GM18520 (cell line): ENCODE measurements around the gene KCNH5.
"Not testable (repeated sequence)": the region's sequence is repeated elsewhere in the genome, so short reads cannot be mapped to it uniquely, and the experiment has no call there.

Experiments used
- ATAC-seq: cut with Tn5 transposase; IDR thresholded peaks from one replicate; pipeline ENCODE4 v1.9.1; 2021; ENCODE audit not compliant: unreplicated experiment

KCNH5 gene

DNA sequence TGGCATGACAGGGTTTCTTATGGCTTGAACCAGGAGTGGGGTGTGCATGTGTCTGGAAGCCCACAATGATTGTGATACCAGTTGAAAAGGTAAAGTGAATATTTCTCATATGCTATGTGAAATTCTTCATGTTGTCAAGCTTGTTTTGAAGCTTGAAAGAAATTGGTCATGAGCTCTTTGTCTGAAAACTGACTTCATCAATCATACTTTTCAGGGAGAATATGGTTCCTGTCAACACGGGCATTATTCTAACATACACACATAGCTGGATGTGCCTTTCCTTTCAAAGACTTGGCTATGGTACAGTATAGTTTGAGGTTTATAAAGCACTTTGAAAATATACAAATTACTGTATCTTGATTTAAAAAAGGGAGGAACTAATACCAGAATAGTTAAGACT, 158.8 kb downstream of the KCNH5 start:
- no peak for ATAC-seq

DNA sequence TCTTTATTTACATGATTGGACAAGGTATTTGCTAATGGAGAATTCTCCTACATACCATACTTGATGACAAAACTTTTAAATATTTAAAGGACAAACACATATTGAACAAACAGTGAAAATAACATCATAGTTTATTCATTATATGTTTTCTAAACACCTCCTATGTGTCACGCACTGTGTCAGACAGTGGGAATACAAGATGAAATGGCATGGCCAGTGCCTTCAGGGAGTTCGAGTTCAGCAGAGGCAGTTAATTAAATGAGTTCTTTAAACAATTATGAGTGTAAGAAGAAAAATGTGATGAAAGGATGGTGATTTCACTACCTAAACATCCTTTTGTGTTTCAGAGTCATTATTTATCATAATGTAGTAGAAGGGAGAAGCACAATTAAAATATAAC, 159.8 kb downstream of the KCNH5 start:
- no peak for ATAC-seq

DNA sequence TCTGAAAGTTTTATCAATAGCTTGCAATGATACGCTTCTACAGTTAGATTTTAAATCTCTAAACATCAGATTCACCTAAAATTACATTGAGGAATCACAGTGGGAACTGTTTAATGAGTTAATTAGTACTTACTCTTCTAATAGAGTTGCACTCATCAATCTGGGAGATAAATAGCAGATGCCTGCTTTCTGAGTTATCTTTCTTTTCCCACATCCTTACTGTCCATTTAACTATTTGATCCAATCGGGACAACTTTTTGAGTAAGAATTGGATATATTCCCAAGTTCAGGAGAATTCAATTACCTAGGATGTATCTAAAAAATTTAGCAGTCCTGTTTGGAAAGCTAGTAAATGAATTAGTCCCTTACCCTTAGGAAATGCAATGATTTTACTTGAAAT, 162.3 kb downstream of the KCNH5 start:
- ATAC-seq: no peak

DNA sequence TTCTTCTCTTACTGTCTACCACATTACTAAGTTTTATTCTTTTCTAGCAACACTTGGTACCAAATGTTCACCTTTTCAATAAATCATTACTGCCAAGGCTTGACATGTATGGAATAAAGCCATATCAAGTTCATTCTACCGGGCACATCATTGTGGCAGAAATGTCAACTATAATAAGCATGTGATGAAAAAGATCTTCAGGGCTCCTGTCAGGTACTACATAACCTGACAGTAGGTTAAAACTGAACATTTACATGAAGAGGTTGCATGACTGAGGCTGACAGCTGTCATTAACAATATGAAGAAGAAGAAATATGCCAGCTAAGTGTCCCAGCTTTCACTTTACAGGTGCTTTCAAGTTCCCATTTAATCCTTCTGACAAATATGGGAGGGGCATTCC, 178.9 kb downstream of the KCNH5 start:
- no peak for ATAC-seq

DNA sequence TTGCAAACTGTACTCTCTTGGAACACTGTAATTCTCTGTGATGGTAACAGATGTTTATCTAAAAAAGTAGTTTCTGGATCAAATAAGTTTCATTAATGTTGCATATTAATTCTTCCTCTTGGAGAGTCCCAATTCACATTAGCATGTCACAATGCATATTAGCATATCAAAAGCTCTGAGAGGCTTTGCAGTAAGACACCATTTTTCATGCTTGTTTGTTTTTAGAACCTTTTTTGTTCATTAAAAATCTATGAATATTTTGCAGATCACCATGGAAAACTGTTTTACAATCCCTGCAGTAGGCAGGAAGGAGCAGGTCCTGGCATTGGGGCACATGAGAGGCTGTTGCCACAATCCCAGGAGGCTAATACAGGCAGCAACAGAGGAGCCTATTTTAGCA, 180.7 kb downstream of the KCNH5 start:
- ATAC-seq: no peak

DNA sequence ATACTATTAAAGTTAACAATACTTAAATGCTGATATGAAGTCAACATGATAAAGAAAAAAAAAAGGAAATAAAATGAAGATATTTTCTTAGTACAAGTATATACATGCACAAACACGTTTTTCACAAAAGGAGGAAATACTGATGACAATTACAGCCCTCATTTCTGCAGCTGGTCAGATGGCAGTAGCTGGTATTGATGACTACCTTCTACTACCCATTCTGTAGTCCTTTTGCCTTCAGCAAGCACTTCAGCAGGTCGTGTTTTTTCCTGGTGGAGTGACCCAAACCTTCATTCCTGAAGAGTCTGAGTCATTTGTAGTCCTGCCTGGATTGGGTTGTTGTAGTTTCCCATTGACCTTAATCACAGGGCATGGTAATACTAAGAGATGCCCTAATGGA, 187.2 kb downstream of the KCNH5 start:
- not testable (repeated sequence) for ATAC-seq

DNA sequence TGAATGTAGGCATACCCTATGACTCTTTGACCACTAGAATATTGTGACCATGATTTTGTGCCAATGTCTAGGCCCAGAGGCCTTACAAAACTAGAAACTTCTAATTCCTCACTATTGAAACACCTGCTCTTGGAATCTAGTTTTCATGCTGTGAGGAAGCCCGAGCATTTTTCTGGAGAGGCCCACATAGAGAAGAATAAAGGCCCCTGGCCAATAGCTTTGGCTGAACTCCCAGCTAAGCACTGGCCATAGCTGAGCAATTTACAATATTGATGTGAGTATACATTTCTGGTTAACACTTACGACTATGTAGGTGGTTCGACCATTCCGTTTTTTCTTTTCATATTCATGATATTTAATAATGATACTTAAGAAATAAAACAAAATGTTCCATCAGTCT, 190.3 kb downstream of the KCNH5 start:
- ATAC-seq: no peak

DNA sequence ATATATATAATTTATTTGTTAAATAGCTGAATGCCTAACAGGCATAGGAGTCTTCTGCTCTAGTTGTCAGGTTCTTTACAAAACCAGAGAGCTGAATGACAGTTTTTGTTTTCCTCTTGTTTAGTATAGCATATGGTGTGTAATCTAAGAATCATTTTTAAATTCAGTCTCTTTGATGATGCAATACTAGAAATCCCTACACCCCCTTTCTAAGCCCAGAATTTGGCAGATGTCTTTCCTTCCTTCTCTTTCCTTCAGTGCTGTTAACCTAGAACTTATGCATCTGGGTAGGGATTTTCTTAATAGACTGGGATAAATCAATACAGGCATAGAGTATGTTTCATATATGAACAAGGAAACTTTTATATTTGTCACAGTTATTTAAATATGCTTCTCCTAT, 198.1 kb downstream of the KCNH5 start:
- no peak for ATAC-seq

DNA sequence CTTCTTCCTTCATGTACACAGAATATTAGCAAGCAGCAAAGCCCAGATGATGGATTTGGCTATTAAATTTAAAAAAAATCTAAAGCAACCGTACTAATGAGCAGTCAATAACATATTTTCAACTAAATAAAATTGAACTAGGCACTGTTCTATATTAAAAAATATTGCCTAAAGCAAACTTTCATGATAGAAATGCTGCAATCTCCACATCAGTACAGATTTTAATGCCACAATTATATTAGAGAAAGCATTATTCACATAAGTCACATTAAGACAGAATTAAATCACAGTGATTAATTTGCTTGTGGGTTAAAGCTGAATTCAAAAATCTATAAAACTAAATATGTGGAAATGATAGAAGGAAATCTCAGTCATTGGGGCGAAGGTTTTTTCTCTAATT, 200.7 kb downstream of the KCNH5 start:
- ATAC-seq: no peak

DNA sequence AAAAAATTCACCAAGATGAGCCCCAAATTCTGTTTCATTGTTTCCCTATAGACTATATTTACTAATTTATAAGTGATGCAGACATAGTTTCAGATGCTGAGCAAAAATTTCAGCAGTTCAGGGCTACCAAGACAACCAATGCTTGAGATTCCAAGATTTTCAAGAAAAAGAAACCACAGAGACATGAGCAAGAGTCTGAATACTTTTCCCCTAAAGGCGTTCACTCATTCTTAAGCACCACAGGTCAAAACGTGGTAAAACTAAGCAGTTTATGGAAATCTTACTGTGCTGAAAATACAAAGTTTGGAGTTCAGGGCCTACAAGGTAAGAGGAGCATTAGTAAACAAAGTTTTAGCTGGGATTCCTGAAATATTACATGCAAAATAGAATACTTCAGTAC, 221.2 kb downstream of the KCNH5 start:
- ATAC-seq: no peak

DNA sequence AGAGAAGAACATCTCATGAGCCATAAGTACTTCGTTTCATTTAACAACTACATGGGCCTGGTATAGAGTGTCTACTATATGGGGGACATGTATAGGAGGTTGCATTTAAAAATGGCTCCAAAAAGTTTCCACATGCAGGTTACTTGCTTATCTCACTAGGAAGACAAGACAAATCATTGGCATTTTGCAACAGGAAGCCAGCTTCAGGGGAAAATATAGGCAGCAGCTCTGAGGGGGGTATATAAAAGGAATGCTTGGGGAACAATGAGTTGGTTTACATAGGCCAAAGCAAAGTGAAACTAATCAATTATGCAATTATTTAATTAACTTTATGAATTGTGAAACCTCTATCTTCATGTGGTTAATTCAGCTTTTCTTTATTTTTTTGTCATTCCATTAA, 225.3 kb downstream of the KCNH5 start:
- no peak for ATAC-seq

DNA sequence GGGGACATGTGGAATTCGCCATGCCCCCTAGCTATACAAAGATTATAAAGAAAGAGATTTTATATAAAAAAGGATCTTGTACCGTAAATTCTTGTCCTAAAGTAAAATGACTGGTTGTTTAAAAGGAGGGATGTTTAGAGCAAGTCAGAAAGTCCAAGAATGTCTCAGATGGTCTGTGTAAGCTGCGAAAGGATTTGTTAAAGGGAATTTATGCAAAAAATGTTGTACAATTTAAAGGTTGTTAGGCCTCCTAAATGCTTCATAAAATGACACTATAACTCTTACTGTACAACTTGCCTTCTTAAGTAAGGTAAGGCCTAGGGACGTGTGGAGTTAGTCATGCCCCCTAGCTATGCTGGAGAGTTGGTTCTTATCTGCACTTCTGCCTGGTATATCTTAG, 237.6 kb downstream of the KCNH5 start:
- ATAC-seq: no peak

DNA sequence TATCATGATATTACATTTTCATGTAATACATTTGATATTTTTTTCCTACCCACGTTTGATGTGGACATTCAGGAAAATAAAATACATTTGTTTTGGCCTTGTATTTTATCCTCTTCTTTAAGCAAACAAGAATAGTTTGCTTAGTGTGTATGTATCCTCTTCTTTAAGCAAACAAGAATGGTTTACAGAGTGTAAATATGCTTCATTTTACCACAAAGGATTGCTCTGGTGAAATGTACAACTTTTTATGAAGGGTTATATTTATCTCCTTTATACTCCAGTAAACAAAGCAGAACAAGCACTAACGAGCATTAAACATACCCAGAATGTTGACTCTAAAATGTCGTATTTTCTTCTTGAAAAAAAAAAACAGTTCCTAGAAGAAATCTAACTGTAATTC, 244.7 kb downstream of the KCNH5 start:
- no peak for ATAC-seq

DNA sequence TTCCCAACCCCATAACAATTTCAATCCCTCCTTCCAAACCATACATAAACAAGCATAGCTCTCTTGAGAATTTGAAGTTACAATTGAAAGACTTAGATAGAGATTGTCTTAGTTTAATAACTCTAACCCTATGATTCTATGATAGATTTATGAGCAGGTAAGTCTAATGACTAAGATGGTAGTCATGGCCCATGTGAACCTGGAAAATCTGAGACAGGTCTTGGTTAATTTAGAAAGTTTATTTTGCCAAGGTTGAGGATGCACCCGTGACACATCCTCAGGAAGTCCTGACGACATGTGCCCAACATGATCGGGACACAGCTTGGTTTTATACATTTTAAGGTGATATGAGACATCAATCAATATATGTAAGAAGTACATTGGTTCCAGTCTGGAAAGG, 248.8 kb downstream of the KCNH5 start:
- no peak for ATAC-seq

DNA sequence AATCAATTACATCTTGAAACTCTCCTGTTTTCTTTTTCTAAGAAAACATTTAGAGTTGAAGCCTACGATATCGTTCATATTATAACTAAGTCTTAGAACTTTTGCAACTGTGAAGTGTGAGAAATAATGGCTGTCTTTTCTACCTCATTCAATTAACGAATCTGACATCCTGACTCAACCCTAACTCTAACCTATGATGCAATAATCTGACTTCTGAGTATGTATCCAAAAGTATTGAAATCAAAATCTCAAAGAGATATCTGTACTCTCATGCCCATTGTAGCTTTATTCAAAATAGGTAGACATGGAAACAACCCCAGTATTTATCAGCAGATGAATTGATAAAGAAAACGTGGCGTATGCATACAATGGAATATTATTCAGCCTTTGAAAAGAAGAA, 252.7 kb downstream of the KCNH5 start:
- no peak for ATAC-seq

DNA sequence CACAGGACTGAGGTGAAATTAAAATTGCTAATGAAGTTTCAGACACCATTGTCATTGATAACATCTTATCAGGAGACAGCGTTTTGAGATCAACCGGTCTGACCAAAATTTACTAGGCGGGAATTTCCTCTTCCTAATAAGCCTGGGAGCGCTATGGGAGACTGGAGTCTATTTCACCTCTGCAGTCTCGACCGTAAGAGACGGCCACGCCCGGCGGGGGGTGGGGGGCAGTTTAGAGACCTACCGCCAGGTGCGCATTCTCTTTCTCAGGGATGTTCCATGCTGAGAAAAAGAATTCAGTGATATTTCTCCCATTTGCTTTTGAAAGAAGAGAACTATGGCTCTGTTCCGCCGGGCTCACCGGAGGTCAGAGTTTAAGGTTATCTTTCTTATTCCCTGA, 263.9 kb downstream of the KCNH5 start:
- not testable (repeated sequence) for ATAC-seq

DNA sequence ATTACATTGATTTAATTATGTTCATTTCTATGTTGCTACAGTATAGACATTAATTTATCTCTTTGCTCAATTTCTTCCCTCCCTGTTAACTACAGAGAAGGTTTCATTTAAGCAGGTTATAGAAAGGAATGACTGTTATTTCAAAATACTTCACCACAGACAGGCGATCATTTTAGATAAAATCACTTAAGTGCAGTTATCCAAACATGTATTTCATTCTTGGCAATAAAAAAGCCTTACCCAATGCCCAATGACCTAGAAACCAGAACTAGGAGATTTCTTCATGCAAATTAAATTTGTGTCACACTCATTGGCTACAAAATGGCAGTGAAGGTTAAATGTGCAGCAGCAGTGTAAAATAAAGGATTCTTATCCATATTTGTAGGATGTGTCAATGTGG, 266.4 kb downstream of the KCNH5 start:
- ATAC-seq: no peak

DNA sequence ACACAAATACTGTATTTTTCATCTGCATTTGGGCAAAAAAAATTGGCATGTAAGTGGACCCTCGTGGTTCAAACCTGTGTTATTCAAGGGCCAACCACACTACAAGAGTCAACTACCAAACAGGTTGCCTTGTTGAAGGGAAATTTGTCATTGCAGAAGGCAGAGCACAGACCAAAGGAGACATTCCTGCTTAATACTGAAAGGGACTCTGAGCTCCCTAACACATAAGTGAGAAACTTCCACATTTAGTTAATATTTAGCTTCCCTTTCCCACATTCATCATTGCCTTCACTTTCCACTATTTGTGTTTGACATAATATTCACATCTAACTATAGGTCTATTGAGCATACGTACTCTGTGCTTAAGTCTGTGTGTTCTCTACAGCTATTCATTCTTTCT, 266.9 kb downstream of the KCNH5 start:
- ATAC-seq: no peak

DNA sequence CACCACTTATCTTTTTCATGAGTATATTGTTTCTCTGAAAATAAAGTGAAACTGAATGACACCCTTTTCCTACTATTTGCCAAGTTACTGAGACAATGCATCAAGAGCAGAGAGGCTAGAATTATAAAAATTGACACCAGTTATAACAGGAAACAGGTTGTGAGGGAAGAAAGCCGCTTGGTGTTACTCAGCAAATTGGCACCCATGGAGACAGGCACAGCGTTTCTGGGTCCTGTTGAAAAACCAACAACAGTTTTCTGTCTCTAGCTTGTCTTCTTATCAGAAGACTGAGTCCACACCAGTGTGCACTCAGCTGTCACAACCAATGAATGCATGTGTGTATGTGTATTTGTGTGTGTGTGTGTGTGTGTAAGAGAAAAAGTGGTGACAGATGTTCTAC, 267.7 kb downstream of the KCNH5 start:
- no peak for ATAC-seq

DNA sequence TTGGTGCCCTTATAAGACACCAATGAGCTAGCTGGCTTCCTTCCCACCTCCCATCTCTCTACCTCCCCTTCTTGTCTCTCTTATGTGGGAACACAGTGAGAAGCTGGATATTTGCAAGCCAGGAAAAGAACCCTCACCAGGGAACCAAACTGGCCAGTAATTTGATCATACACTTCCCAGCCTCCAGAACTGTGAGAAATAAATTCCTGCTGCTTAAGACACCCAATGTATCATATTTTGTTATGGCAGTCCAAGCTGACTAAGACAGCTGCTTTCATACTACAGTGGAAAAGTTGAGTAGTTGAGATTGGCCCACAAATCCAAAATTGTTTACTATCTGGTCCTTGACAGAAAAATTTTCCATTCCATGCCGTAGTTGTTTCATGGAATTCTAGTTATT, 269.0 kb downstream of the KCNH5 start:
- no peak for ATAC-seq

DNA sequence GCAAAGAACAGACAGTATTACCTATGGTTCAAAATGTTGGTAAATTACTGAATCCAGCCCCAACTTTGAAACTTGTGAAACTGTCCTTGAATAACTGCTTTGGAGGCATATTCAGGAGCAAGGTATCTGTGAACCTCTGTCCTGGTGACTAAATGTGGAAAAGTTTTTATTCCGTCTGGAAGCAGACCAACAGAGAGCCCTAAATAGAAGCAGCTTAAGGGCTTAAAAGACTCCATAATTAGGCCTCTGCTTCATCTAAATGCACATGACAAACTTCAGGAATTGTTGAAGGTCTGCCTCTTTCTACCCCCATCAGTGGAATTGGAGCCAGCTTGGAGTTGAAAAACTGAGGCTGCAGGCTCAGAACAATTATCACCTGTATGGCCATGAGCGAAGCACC, 276.5 kb downstream of the KCNH5 start:
- ATAC-seq: no peak

DNA sequence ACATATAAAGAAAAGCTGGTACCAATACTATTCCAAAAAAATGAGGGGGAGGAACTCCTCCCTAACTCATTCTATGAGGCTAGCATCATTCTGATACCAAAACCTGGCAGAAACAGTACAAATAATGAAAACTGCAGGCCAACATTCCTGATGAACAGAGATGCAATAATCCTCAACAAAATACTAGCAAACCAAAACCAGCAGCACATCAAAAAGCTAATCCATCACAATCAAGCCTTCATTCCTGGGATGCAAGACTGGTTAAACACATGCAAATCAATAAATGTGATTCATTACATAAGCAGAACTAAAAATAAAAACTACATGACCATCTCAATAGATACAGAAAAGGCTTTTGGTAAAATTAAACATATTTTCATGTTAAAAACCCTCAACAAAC, 281.3 kb downstream of the KCNH5 start:
- no peak for ATAC-seq

DNA sequence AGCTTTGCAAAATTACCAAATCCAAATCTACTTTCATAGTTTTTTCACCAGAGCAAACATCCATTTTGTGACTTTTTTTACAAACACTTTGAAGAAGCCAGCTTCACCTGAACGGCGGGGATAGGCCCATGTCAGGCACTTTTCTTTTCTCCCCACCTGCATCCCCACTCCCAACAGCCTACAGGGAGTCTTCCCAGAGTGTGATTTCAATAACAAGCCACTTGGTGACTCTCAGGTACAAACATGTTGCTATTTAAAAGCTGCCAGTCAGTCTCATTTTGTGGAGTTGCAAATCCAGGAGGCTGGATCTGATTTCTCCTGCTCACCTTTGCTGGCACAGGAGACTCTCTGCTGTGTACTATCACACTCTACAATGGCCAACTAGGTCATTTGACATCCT, 285.5 kb downstream of the KCNH5 start:
- no peak for ATAC-seq

DNA sequence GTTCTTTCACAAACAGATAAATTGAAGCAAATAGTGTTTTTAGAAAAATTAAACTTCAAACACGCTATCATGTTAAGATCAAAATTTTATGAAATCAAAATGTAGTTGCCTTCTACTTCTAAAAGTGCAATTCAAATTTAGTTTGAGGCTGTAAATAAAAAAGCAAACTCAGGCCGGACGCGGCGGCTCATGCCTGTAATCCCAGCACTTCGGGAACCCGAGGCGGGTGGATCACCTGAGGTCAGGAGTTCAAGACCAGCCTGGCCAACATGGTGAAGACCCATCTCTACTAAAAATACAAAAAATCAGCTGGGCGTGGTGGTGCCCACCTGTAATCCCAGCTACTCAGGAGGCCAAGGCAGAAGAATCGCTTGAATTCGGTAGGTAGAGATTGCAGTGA, 298.4 kb downstream of the KCNH5 start:
- not testable (repeated sequence) for ATAC-seq
